Motor neuron (in vitro differentiated cells): ENCODE measurements around the gene F3. TPM values are rescaled to one million over a fixed set of nuclear protein-coding genes. Genes with fewer than 3 reads are reported as not detected.

Source experiments
- ATAC-seq, 8 experiments: fragments of 200-7000 bp; cut with Tn5 transposase; replicated peaks in 6 of 8; 2 replicates each; pipeline ENCODE4 v1.8.0; 2021; ENCODE audit warnings: mild to moderate bottlenecking in 8 of 8, moderate library complexity in 8 of 8
- H3K27ac ChIP-seq, 2 donors: fragments of 250-450 bp; sonication (Bioruptor Pico); 2 replicates each; pipeline ENCODE4 v1.9.0; 2021; ENCODE audit warnings: antibody characterized with exemption in 2 of 2, mild to moderate bottlenecking in 2 of 2, moderate library complexity in 1 of 2
- H3K4me1 ChIP-seq, 2 donors: fragments of 250-450 bp; sonication (Bioruptor Pico); replicated peaks in 1 of 2; 2 replicates each; pipeline ENCODE4 v1.6.1; 2021; ENCODE audit warnings: antibody characterized with exemption in 2 of 2, mild to moderate bottlenecking in 2 of 2, moderate library complexity in 1 of 2
- H3K4me3 ChIP-seq, 5 donors: fragments of 250-450 bp; sonication (Bioruptor Pico); 2 replicates each; pipeline ENCODE4 v1.9.0; 2021; ENCODE audit warnings: antibody characterized with exemption in 5 of 5, mild to moderate bottlenecking in 5 of 5, moderate library complexity in 4 of 5
- WGBS, 10 experiments: fragments of 450-650 bp; shearing (Covaris generic); methylation state at CpG; one replicate each; pipeline ENCODE4 v1.0.0; 2022; 5-methylcytosine and 5-hydroxymethylcytosine counted together
- in situ Hi-C, 9 experiments: fragments of 400-800 bp; cut with MboI; loops; one replicate each; pipeline ENCODE4 v1.15.0; 2021; ENCODE audit warnings: low sequenced_read_pairs in 9 of 9, low pct_unique_long_range_greater_than_20kb in 2 of 9; ENCODE audit not compliant: unreplicated experiment in 9 of 9
- total RNA-seq, 8 experiments: library from RNA; unstranded; fragments of 300-600 nt; gene quantifications; 2 replicates each; pipeline versions ENCODE4 v1.2.3 to v1.2.4, GENCODE V29; 2022

F3 gene
- total RNA-seq, 8 experiments from 2014 or later = 1.2 to 265 (median 3.2) TPM

- Histone ChIP-seq H3K4me1 (peaks cover 7% of the 10 kb centered on the region in 2 donors), H3K4me3 (no peak overlapping the region), H3K27ac (no peak overlapping the region)
- ATAC-seq = peak in 1 of 8 experiments; percentile 38
- in situ Hi-C loops = loop anchor here in 1 of 9 experiments (25.0 kb wide), 2 partner anchors 280 to 530 kb away; partner anchors contain the start of genes ALG14 and SLC44A3
- 90 to 96% (median 93%) methylated on average over 2 to 3 of the region's 3 CpGs; no CpG with 5 or more reads in 5 of the 10 experiments for WGBS, 10 experiments
Observed at GRCh38 chr1:94532077-94532476, 9.5 kb downstream of the F3 start.

GRCh38 chr1:94531664-94532063 lies 9.9 kb downstream of the F3 start:
- 90 to 100% (median 98%) methylated on average over 3 to 6 of the region's 6 CpGs; no CpG with 5 or more reads in 3 of the 10 experiments for WGBS, 10 experiments
- H3K27ac ChIP-seq = no peak overlapping the region
- in situ Hi-C loops = loop anchor here in 1 of 9 experiments (25.0 kb wide), 2 partner anchors 281 to 531 kb away; partner anchors contain the start of genes ALG14 and SLC44A3
- H3K4me1 ChIP-seq = peaks cover 7% of the 10 kb centered on the region in 2 donors
- H3K4me3 ChIP-seq = no peak overlapping the region
- ATAC-seq = no peak

- in situ Hi-C loops = loop anchor here in 1 of 9 experiments (25.0 kb wide), 2 partner anchors 282 to 532 kb away; partner anchors contain the start of genes ALG14 and SLC44A3
- Histone ChIP-seq H3K4me3 (no peak overlapping the region), H3K27ac (no peak overlapping the region), H3K4me1 (peaks cover 7% of the 10 kb centered on the region in 2 donors)
- 50 to 97% (median 88%) methylated on average over 2 to 4 of the region's 4 CpGs for WGBS, 10 experiments
- ATAC-seq = no peak
Observed at GRCh38 chr1:94530373-94530878, 11.1 kb downstream of the F3 start.

GRCh38 chr1:94529416-94529815 lies 12.1 kb downstream of the F3 start:
- 94 to 100% (median 100%) methylated on average over 1 to 2 of the region's 2 CpGs; no CpG with 5 or more reads in 3 of the 10 experiments for WGBS, 10 experiments
- no peaks in the 10 kb centered on the region for H3K4me1 ChIP-seq
- ATAC-seq = no peak
- H3K4me3 ChIP-seq = no peak overlapping the region
- no peak overlapping the region for H3K27ac ChIP-seq
- in situ Hi-C loops = loop anchor here in 4 of 9 experiments (10.0 to 25.0 kb wide), 4 partner anchors 265 to 533 kb away; partner anchors contain the start of genes ALG14 (in 1 of the 4) and SLC44A3 (in 1 of the 4)

- ATAC-seq = no peak
- WGBS, 10 experiments = 86 to 100% (median 94%) methylated on average over 2 to 5 of the region's 5 CpGs; no CpG with 5 or more reads in 1 of the 10 experiments
- H3K4me3 ChIP-seq = no peak overlapping the region
- H3K27ac ChIP-seq = no peak overlapping the region
- no peaks in the 10 kb centered on the region for H3K4me1 ChIP-seq
- in situ Hi-C loops = loop anchor here in 4 of 9 experiments (10.0 to 25.0 kb wide), 4 partner anchors 266 to 533 kb away; partner anchors contain the start of genes ALG14 (in 1 of the 4) and SLC44A3 (in 1 of the 4)
Observed at GRCh38 chr1:94528826-94529225, 12.7 kb downstream of the F3 start.

- Histone ChIP-seq H3K4me3 (no peak overlapping the region), H3K27ac (no peak overlapping the region), H3K4me1 (no peaks in the 10 kb centered on the region)
- peak in 7 of 8 experiments; percentile 3 to 59 (median 35) for ATAC-seq
- WGBS, 10 experiments = 56 to 100% (median 94%) methylated on average over 1 of the region's 1 CpG; no CpG with 5 or more reads in 3 of the 10 experiments
- in situ Hi-C loops = loop anchor here in 4 of 9 experiments (10.0 to 25.0 kb wide), 4 partner anchors 267 to 534 kb away; partner anchors contain the start of genes ALG14 (in 1 of the 4) and SLC44A3 (in 1 of the 4)
Observed at GRCh38 chr1:94528299-94528698, 13.3 kb downstream of the F3 start.

DNA sequence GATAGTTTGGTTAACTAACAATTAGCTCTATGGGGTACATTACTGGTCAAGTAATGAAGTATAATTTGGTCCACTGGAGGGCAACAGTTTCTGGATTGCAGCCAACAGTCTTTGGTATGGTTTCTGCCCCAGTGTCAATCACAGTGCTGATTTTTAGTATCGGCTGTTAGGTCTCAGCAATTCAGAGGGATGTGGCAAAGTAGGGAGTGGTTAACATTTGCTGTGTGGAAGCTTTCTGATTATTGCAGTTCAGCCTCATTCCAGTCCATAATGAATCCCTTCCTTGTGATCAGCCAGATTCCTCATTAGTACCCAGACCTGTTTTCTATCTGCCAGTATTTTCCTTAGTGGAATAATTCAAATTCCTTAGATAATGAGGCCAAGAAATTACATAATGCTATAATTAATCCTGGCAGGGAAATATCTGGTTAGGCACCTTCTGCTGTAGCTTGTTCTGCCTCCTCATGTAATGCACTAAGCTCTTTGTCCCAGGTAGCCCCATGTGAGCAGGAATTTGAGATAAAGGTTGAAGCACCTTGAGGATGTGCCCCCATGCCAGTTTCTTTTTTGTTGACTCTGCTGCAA lies 14.0 kb downstream of the F3 start:
- no peak overlapping the region for H3K27ac ChIP-seq
- 0 to 100% (median 67%) methylated on average over 1 of the region's 1 CpG; no CpG with 5 or more reads in 3 of the 10 experiments for WGBS, 10 experiments
- in situ Hi-C loops = loop anchor here in 4 of 9 experiments (10.0 to 25.0 kb wide), 4 partner anchors 267 to 535 kb away; partner anchors contain the start of genes ALG14 (in 1 of the 4) and SLC44A3 (in 1 of the 4)
- H3K4me1 ChIP-seq = no peaks in the 10 kb centered on the region
- no peak overlapping the region for H3K4me3 ChIP-seq
- peak in 3 of 8 experiments; percentile 25 to 36 (median 34) for ATAC-seq

DNA sequence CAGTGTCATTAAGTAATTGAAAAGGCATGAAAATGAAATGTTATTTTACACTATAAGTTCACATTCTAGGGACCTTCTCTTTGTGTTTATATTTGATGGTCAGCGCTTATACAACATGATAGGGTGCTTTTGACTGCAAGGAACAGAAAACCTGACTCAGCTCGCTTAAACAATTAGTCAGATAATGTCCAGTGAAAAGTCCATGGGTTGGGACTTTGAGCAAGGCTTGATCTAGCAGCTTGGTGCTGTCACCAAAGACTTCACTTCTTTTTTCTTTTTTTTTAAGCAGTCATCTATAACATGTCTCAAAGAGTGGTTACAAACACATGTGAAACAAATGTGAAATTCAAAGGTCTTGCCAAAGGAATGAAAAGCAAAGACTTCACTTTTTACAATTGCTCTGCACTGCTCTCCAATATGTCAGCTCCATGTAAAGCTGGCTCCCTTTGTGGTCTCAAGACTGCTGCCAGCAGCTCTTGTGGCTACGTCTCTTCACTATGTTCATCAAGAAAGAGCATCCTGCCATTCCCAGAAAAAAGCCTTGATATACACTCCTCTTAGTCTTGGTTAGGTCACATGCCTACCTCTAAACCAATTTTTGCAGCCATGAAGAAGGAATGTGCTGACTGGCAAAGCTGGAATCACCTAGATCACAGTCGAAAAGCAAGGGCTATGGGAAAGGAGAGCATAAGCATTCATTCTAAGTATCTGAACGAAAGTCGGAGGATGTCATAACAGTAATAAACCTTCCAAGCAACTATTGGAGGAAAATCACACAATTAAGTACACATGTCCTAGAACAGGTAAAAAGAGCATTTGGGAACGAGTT lies 15.2 kb downstream of the F3 start:
- in situ Hi-C loops = loop anchor here in 4 of 9 experiments (10.0 to 25.0 kb wide), 4 partner anchors 268 to 536 kb away; partner anchors contain the start of genes ALG14 (in 1 of the 4) and SLC44A3 (in 1 of the 4)
- H3K4me1 ChIP-seq = no peaks in the 10 kb centered on the region
- H3K4me3 ChIP-seq = no peak overlapping the region
- H3K27ac ChIP-seq = no peak overlapping the region
- 68 to 100% (median 90%) methylated on average over 2 to 7 of the region's 7 CpGs for whole genome bisulfite sequencing, 10 experiments
- ATAC-seq = no peak

DNA sequence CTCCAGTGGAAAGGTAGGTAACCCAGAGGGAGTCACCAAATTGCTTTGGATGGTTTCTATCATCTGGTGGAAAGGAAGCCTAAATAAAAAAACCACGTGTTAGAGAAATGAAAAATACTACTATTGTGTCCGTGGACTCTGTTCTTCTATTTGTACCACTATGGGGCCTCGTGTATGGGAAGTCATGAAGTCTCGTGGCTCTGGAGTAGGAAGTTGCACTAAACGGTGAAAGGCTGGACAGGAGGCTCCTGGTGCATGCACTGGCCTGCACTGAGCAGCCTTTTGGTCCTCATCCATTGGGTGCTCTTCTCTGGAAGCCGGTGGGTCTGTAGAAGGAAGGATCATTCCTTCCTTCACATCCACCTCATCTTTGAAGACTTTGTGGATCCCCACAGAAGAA lies 17.0 kb downstream of the F3 start:
- Histone ChIP-seq H3K4me1 (no peaks in the 10 kb centered on the region), H3K27ac (no peak overlapping the region), H3K4me3 (no peak overlapping the region)
- in situ Hi-C loops = loop anchor here in 7 of 9 experiments (10.0 to 25.0 kb wide), 4 partner anchors 270 to 513 kb away; partner anchors contain the start of gene SLC44A3 (in 4 of the 7)
- 70 to 100% (median 97%) methylated on average over 2 to 6 of the region's 6 CpGs; no CpG with 5 or more reads in 3 of the 10 experiments for WGBS, 10 experiments
- no peak for ATAC-seq

DNA sequence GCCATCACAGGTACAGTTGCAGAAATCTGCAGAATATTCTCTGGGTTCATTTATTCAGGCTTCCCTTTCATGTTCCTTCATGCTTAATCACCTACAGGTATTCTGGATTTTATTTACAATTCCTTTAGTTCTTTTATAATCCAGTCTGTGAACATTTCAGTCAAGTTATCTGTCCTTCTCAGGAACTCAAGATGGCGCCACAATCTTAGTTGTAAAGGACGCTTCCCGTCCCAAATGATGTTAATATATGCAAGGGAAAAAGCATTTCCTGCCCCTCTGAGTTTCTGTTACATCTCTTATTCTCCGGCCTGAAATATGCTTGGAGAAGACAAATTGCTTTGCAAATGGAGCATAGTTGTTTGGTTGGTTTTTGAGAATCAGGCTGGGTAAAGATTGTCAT lies 19.3 kb downstream of the F3 start:
- no peak overlapping the region for H3K4me3 ChIP-seq
- H3K27ac ChIP-seq = no peak overlapping the region
- 2 to 60% (median 27%) methylated on average over 1 to 4 of the region's 4 CpGs for WGBS, 10 experiments
- no peaks in the 10 kb centered on the region for H3K4me1 ChIP-seq
- ATAC-seq = peak in 7 of 8 experiments; percentile 10 to 52 (median 38)
- in situ Hi-C loops = loop anchor here in 7 of 9 experiments (10.0 to 25.0 kb wide), 4 partner anchors 272 to 515 kb away; partner anchors contain the start of gene SLC44A3 (in 4 of the 7)

- in situ Hi-C loops = loop anchor here in 4 of 9 experiments (25.0 kb wide), 2 partner anchors 293 to 518 kb away; partner anchors contain the start of gene SLC44A3 (in 4 of the 4)
- H3K4me1 ChIP-seq = no peaks in the 10 kb centered on the region
- H3K27ac ChIP-seq = no peak overlapping the region
- 0 to 100% (median 49%) methylated on average over 1 to 2 of the region's 2 CpGs for WGBS, 10 experiments
- no peak overlapping the region for H3K4me3 ChIP-seq
- ATAC-seq = no peak
Observed at GRCh38 chr1:94519351-94519750, 22.2 kb downstream of the F3 start.

DNA sequence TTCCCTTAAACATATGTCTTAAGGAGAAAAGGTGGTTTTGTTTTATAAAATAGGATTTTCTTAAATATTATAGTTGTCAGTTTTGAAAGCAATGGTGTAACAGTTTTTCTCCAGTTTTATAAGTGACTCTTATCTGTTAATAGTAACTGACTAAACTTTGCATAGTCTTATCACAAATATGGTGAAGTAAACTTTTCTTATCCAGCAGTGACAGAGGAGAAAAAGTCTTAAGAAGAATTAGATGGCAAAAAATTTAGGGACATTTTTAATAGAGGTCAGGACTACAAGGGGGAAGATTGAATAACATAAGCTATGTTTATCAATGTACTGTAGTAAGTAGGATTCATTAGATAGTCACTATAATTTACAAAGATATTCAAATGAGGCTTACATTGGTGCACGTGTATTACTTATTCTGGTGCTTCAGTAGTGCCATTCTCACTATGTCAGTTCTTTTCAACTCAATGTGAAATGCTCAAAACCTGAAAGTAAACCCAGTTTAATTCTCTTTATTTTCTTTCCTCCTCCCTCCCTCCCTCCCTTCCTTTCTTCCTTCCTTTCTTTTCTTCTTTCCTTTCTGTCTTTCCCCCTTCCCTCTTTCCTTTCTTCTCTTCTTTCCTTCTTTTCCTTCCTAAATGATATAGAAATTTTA lies 26.1 kb downstream of the F3 start:
- no peaks in the 10 kb centered on the region for H3K4me1 ChIP-seq
- no peak overlapping the region for H3K27ac ChIP-seq
- ATAC-seq = no peak
- H3K4me3 ChIP-seq = no peak overlapping the region
- in situ Hi-C loops = loop anchor here in 4 of 9 experiments (25.0 kb wide), 2 partner anchors 297 to 522 kb away; partner anchors contain the start of gene SLC44A3 (in 4 of the 4)
- 27 to 86% (median 76%) methylated on average over 1 of the region's 1 CpG; no CpG with 5 or more reads in 2 of the 10 experiments for WGBS, 10 experiments
